ENCODE results near the gene MYO1B.
A peak's percentile ranks its signal among the peaks of the same experiment; 100 is the strongest.

DNA sequence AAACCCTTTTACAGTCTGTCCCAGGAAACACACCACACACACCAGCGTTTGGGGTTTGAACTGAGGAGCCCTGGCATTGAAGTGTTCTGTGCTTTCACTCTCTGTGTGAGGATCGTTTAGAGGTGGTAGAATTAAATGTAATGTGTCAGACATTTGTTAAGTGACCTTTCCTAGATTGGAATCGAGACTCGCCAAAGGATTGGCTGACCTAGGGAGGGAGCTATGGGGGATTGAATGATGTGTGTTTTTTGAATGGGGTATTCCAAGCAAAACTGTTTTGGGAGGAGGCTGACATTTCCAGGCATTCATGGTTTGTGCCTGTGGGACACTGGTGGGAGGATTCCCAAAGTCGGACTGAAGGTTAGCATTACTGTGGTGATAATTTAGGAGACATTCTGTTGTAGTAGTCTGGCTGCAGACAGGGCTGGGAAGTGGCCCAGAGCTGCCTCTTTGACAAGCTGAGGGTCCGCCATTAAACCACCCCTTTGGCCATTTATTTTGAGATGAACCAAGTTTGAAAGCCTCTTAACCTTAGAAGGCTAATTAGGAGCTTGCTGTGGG is 1.7 kb downstream of the MYO1B start:
- no peak for TF ChIP-seq POLR2AphosphoS5 (IDR thresholded peaks at IDR 0.05; ENCODE audit: low read depth, low read length)
- TF ChIP-seq, protein P1, sequence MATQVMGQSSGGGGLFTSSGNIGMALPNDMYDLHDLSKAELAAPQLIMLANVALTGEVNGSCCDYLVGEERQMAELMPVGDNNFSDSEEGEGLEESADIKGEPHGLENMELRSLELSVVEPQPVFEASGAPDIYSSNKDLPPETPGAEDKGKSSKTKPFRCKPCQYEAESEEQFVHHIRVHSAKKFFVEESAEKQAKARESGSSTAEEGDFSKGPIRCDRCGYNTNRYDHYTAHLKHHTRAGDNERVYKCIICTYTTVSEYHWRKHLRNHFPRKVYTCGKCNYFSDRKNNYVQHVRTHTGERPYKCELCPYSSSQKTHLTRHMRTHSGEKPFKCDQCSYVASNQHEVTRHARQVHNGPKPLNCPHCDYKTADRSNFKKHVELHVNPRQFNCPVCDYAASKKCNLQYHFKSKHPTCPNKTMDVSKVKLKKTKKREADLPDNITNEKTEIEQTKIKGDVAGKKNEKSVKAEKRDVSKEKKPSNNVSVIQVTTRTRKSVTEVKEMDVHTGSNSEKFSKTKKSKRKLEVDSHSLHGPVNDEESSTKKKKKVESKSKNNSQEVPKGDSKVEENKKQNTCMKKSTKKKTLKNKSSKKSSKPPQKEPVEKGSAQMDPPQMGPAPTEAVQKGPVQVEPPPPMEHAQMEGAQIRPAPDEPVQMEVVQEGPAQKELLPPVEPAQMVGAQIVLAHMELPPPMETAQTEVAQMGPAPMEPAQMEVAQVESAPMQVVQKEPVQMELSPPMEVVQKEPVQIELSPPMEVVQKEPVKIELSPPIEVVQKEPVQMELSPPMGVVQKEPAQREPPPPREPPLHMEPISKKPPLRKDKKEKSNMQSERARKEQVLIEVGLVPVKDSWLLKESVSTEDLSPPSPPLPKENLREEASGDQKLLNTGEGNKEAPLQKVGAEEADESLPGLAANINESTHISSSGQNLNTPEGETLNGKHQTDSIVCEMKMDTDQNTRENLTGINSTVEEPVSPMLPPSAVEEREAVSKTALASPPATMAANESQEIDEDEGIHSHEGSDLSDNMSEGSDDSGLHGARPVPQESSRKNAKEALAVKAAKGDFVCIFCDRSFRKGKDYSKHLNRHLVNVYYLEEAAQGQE (IDR thresholded peaks at IDR 0.05; ENCODE audit: insufficient read depth in 1 of 2, low read depth in 2 of 2, low read length in 2 of 2): no peak
- 0 out of 2 replicates have a peak, but pooled peaks have one; percentile 19 for TF ChIP-seq TAF1 (IDR thresholded peaks at IDR 0.05; ENCODE audit: borderline replicate concordance, insufficient read depth, low read length)
- no peak for TF ChIP-seq SIN3A (IDR thresholded peaks at IDR 0.05; ENCODE audit: borderline replicate concordance, insufficient read depth, low read length)
